Endometrial microvascular endothelial cells (primary cell): ENCODE measurements around the gene PITPNC1. TPM values are rescaled to one million over a fixed set of nuclear protein-coding genes. Genes with fewer than 3 reads are reported as not detected.
"Not testable (repeated sequence)": the region's sequence is repeated elsewhere in the genome, so short reads cannot be mapped to it uniquely, and the experiment has no call there.

Source experiments
- in situ Hi-C: cut with HindIII; loops from 2 replicates; pipeline ENCODE4 v1.10.0; 2017; ENCODE audit warnings: low sequenced_read_pairs, low pct_unique_long_range_greater_than_20kb; ENCODE audit errors: inconsistent ontology term
- total RNA-seq: library from RNA; depleted of rRNA; stranded (reverse); fragments of >200 nt; gene quantifications from one replicate; pipeline ENCODE4 v1.2.3, GENCODE V29; 2015; ENCODE audit errors: inconsistent ontology term

The PITPNC1 gene
- total RNA-seq, 1 donor from 2014 or later = 7.1 TPM

- in situ Hi-C loops = no loop called here
Measured at GRCh38 chr17:67672592-67673335, 295.7 kb downstream of the PITPNC1 start.

GRCh38 chr17:67675481-67675880 is 298.4 kb downstream of the PITPNC1 start:
- in situ Hi-C loops = no loop called here

GRCh38 chr17:67676305-67676704 is 299.2 kb downstream of the PITPNC1 start:
- in situ Hi-C loops = no loop called here

- in situ Hi-C loops = no loop called here
Measured at GRCh38 chr17:67678414-67678813, 301.3 kb downstream of the PITPNC1 start.

- in situ Hi-C loops = no loop called here
Measured at GRCh38 chr17:67679225-67679624, 302.1 kb downstream of the PITPNC1 start.

GRCh38 chr17:67679721-67680120 is 302.6 kb downstream of the PITPNC1 start:
- in situ Hi-C loops = no loop called here

GRCh38 chr17:67680445-67681224 is 303.6 kb downstream of the PITPNC1 start:
- in situ Hi-C loops = no loop called here

GRCh38 chr17:67682196-67682595 is 305.1 kb downstream of the PITPNC1 start:
- in situ Hi-C loops = no loop called here

- in situ Hi-C loops = no loop called here
Measured at GRCh38 chr17:67685351-67685750, 308.3 kb downstream of the PITPNC1 start.

GRCh38 chr17:67686241-67686640 is 309.2 kb downstream of the PITPNC1 start:
- in situ Hi-C loops = no loop called here

GRCh38 chr17:67687511-67687910 is 310.4 kb downstream of the PITPNC1 start:
- in situ Hi-C loops = no loop called here

- in situ Hi-C loops = no loop called here
Measured at GRCh38 chr17:67689534-67690177, 312.6 kb downstream of the PITPNC1 start.

- in situ Hi-C loops = no loop called here
Measured at GRCh38 chr17:67693811-67694210, 316.7 kb downstream of the PITPNC1 start.

- in situ Hi-C loops = no loop called here
Measured at GRCh38 chr17:67696347-67696746, 319.3 kb downstream of the PITPNC1 start.

GRCh38 chr17:67696853-67697498 is 319.9 kb downstream of the PITPNC1 start:
- in situ Hi-C loops = no loop called here

- in situ Hi-C loops = no loop called here
Measured at GRCh38 chr17:67700037-67700724, 323.1 kb downstream of the PITPNC1 start.

- in situ Hi-C loops = no loop called here
Measured at GRCh38 chr17:67700725-67701119, 323.6 kb downstream of the PITPNC1 start.

- in situ Hi-C loops = not testable (repeated sequence)
Measured at GRCh38 chr17:67702861-67703260, 325.8 kb downstream of the PITPNC1 start.

- in situ Hi-C loops = no loop called here
Measured at GRCh38 chr17:67707442-67707841, 330.4 kb downstream of the PITPNC1 start.
